Keratinocyte (primary cell): ENCODE measurements around the gene ARRDC4. TPM values are rescaled to one million over a fixed set of nuclear protein-coding genes. Genes with fewer than 3 reads are reported as not detected.
A peak's percentile ranks its signal among the peaks of the same experiment; 100 is the strongest.

ENCODE experiments used
- DNase-seq: peaks from one replicate; pipeline ENCODE4 v3.0.0-alpha.2; 2011; ENCODE audit warnings: low read depth, missing footprints, low spot score
- FAIRE-seq: peaks from 2 replicates; lab custom pipeline; 2011; peaks lifted over from hg19 to GRCh38; lab: Jason Lieb, UNC
- H2AFZ ChIP-seq: 2 replicates; pipeline ENCODE4 v1.6.0; 2012; ENCODE audit warnings: low read length, control low read depth, inconsistent platforms; ENCODE audit not compliant: control insufficient read depth
- H3K27ac ChIP-seq: 2 replicates; pipeline ENCODE4 v1.5.1; 2011; ENCODE audit warnings: low read length; ENCODE audit not compliant: control insufficient read depth, insufficient read depth
- H3K27me3 ChIP-seq: 3 replicates; pipeline ENCODE4 v1.6.0; 2011; ENCODE audit warnings: low read length; ENCODE audit not compliant: control insufficient read depth, insufficient read depth; ENCODE audit errors: extremely low read depth
- H3K36me3 ChIP-seq, 2 experiments: 2 replicates in 1 of 2; 3 replicates in 1 of 2; pipeline ENCODE4 v1.5.1; 2011; ENCODE audit warnings: low read length in 2 of 2, mild to moderate bottlenecking in 1 of 2; ENCODE audit not compliant: control insufficient read depth in 2 of 2, insufficient read depth in 2 of 2; ENCODE audit errors: extremely low read depth in 1 of 2
- H3K4me1 ChIP-seq: 3 replicates; pipeline ENCODE4 v1.5.1; 2011; ENCODE audit warnings: low read length; ENCODE audit not compliant: control insufficient read depth, insufficient read depth; ENCODE audit errors: extremely low read depth
- H3K4me2 ChIP-seq: 3 replicates; pipeline ENCODE4 v1.6.0; 2011; ENCODE audit warnings: low read depth, low read length; ENCODE audit not compliant: control insufficient read depth, insufficient read depth; ENCODE audit errors: extremely low read depth
- H3K4me3 ChIP-seq, 3 experiments: fragments of 200-600 bp in 1 of 3; sonication (generic) in 1 of 3; 2 replicates in 2 of 3; 3 replicates in 1 of 3; pipeline ENCODE4 v1.5.1; 2011 to 2016; ENCODE audit warnings: low read length in 3 of 3, mild to moderate bottlenecking in 3 of 3, control low read depth in 2 of 3, inconsistent platforms in 1 of 3, low read depth in 1 of 3, mixed read lengths in 1 of 3, mixed run types in 1 of 3, moderate library complexity in 1 of 3; ENCODE audit not compliant: control insufficient read depth in 2 of 3, insufficient read depth in 2 of 3; ENCODE audit errors: extremely low read depth in 1 of 3
- H3K79me2 ChIP-seq: 2 replicates; pipeline ENCODE4 v1.6.0; 2012; ENCODE audit warnings: low read length; ENCODE audit not compliant: control insufficient read depth, insufficient read depth
- H3K9ac ChIP-seq: 3 replicates; pipeline ENCODE4 v1.6.0; 2011; ENCODE audit warnings: low read length; ENCODE audit not compliant: control insufficient read depth, insufficient read depth; ENCODE audit errors: extremely low read depth
- H3K9me1 ChIP-seq: 3 replicates; pipeline ENCODE4 v1.6.0; 2011; ENCODE audit warnings: low read length; ENCODE audit not compliant: control insufficient read depth, insufficient read depth; ENCODE audit errors: extremely low read depth
- H3K9me3 ChIP-seq: 2 replicates; pipeline ENCODE4 v1.5.1; 2012; ENCODE audit warnings: low read depth, low read length; ENCODE audit not compliant: control insufficient read depth
- H4K20me1 ChIP-seq: 3 replicates; pipeline ENCODE4 v1.6.0; 2011; ENCODE audit warnings: low read length; ENCODE audit not compliant: control insufficient read depth, insufficient read depth; ENCODE audit errors: extremely low read depth
- EZH2 ChIP-seq: IDR thresholded peaks from one replicate; pipeline ENCODE4 v1.6.1; 2012; ENCODE audit warnings: inconsistent platforms, mild to moderate bottlenecking, low read length, moderate library complexity
- dilution Hi-C: fragments of 300-500 bp; cut with MboI; formaldehyde crosslinking; loops from one replicate; pipeline ENCODE4 v1.7.0; 2020; ENCODE audit warnings: low sequenced_read_pairs; ENCODE audit not compliant: extremely low pct_ligation_motif_present
- polyA plus RNA-seq, 5 experiments: library from polyadenylated mRNA; depleted of rRNA in 3 of 5; stranded (reverse) in 3 of 5; stranded (forward) in 1 of 5; unstranded in 1 of 5; fragments of >200 nt; gene quantifications; 1 replicate in 1 of 5; 2 replicates in 3 of 5; 3 replicates in 1 of 5; pipeline versions ENCODE4 v1.2.1 to v1.2.3, GENCODE V29; 2011 to 2012; ENCODE audit warnings: missing spikeins in 2 of 5, low read depth in 1 of 5, low replicate concordance in 1 of 5
- TF ChIP-seq, protein P1 (sequence below), 3 experiments: IDR thresholded peaks in 1 of 3; conservative IDR thresholded peaks in 1 of 3; optimal IDR thresholded peaks in 1 of 3; 2 replicates in 2 of 3; 3 replicates in 1 of 3; pipeline versions ENCODE3 to v1.5.1; 2011; ENCODE audit warnings: low read length in 3 of 3, mild to moderate bottlenecking in 3 of 3, moderate library complexity in 2 of 3, control low read depth in 1 of 3, inconsistent platforms in 1 of 3; ENCODE audit not compliant: insufficient read depth in 2 of 3; ENCODE audit errors: extremely low read depth in 1 of 3

ARRDC4 gene
- polyA plus RNA-seq, 1 donor (not counting 4 experiments of a cell fraction or from before 2014, with no cell fraction given) = 34.6 TPM

DNA sequence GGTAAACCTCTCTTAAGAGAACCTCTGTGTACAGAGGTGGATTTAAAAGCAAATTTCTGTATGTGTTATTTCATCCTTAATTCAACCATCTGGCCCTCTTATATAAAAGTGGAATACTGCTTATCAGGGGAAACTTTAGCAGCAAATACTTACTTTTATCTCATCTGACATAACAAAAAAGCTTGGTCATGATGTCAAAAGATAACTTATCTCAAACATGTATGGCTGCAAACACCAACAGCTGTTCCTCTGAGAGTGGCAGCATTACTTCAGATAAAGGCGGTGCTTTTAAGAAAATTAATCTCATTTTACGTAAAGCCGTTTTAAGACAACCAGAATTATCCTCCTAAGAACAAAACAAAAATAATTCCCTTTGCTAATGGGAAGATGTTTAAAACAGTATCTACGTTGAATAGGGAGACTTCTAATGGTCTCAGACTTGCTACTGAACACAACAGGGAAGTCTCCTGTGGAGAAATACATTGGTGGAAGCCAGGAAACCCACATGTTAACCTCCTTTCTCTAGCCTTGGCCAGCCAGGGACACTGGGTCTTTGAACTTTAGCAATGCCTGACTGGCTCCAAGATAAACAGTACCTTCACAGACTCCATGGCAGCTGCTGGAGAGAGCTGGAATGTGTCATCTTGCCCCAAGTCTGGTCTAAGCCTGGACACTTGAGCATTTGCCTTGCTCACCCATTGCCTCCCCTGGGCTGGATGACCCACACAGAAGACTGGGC is 18.1 kb downstream of the ARRDC4 start:
- no peak overlapping the region for H3K9ac ChIP-seq
- no peak for TF ChIP-seq EZH2
- TF ChIP-seq, protein P1, sequence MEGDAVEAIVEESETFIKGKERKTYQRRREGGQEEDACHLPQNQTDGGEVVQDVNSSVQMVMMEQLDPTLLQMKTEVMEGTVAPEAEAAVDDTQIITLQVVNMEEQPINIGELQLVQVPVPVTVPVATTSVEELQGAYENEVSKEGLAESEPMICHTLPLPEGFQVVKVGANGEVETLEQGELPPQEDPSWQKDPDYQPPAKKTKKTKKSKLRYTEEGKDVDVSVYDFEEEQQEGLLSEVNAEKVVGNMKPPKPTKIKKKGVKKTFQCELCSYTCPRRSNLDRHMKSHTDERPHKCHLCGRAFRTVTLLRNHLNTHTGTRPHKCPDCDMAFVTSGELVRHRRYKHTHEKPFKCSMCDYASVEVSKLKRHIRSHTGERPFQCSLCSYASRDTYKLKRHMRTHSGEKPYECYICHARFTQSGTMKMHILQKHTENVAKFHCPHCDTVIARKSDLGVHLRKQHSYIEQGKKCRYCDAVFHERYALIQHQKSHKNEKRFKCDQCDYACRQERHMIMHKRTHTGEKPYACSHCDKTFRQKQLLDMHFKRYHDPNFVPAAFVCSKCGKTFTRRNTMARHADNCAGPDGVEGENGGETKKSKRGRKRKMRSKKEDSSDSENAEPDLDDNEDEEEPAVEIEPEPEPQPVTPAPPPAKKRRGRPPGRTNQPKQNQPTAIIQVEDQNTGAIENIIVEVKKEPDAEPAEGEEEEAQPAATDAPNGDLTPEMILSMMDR (optimal IDR thresholded peaks at IDR 0.05 in 1 of 3, IDR thresholded peaks at IDR 0.05 in 1 of 3, conservative IDR thresholded peaks at IDR 0.05 in 1 of 3; ENCODE audit: extremely low read depth in 1 of 3, insufficient read depth in 2 of 3, low read length in 3 of 3) = no peak
- no peaks in the 10 kb centered on the region for H3K9me3 ChIP-seq
- no peak overlapping the region for H3K4me3 ChIP-seq
- peak overlapping the region; percentile 35 for H2AFZ ChIP-seq
- H3K79me2 ChIP-seq = no peaks in the 10 kb centered on the region
- H3K27ac ChIP-seq = peak overlapping the region; percentile 80
- dilution Hi-C loops = no loop called here
- FAIRE-seq = peak; percentile 34
- no peaks in the 10 kb centered on the region for H3K36me3 ChIP-seq
- H3K27me3 ChIP-seq = no peaks in the 10 kb centered on the region
- no peak overlapping the region for H3K4me2 ChIP-seq
- no peaks in the 10 kb centered on the region for H4K20me1 ChIP-seq
- DNase-seq = no peak
- peaks cover 25% of the 10 kb centered on the region for H3K4me1 ChIP-seq
- H3K9me1 ChIP-seq = no peaks in the 10 kb centered on the region

DNA sequence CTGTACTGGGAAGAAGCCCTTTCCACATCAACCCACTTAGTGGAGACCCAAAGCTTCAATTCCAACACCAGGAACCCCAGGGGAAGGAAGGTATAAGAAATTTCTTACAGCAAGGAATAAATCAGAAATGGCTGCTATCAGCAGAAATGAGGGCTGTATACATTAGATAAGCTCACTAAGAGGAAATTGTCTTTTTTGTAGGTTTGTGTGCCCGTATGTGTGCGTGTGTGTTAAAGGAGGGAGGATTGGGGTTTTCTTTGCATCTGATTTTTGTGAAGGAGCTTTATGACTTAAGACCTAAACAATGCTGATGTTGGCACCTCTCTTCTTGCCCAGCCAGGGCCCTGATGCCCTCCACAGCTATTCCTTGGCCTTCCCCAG is 18.6 kb downstream of the ARRDC4 start:
- Histone ChIP-seq H4K20me1 (no peaks in the 10 kb centered on the region), H3K4me1 (peaks cover 25% of the 10 kb centered on the region), H3K27me3 (no peaks in the 10 kb centered on the region), H3K9me1 (no peaks in the 10 kb centered on the region), H3K9me3 (no peaks in the 10 kb centered on the region), H3K27ac (no peak overlapping the region), H3K36me3 (no peaks in the 10 kb centered on the region), H3K4me2 (no peak overlapping the region), H3K9ac (no peak overlapping the region), H3K4me3 (no peak overlapping the region), H2AFZ (no peak overlapping the region), H3K79me2 (no peaks in the 10 kb centered on the region)
- no peak for TF ChIP-seq EZH2
- TF ChIP-seq, protein P1 (optimal IDR thresholded peaks at IDR 0.05 in 1 of 3, IDR thresholded peaks at IDR 0.05 in 1 of 3, conservative IDR thresholded peaks at IDR 0.05 in 1 of 3; ENCODE audit: extremely low read depth in 1 of 3, insufficient read depth in 2 of 3, low read length in 3 of 3) = no peak
- dilution Hi-C loops = no loop called here
- DNase-seq (no peak), FAIRE-seq (no peak)
